Neural cell (in vitro differentiated cells): ENCODE results near the gene KLHL9. TPM values are rescaled to one million over a fixed set of nuclear protein-coding genes. Genes with fewer than 3 reads are reported as not detected.
"Not testable (repeated sequence)": the region's sequence is repeated elsewhere in the genome, so short reads cannot be mapped to it uniquely, and the experiment has no call there.

Experiments
- H2AFZ ChIP-seq: fragments of 200-600, 300-800 bp; sonication (generic), shearing (Covaris generic); 2 replicates; pipeline ENCODE4 v1.6.0; 2014; ENCODE audit warnings: low read depth, mild to moderate bottlenecking, antibody characterized with exemption, low read length, moderate library complexity
- H3F3A ChIP-seq: fragments of 200-600 bp; shearing (Covaris generic); 2 replicates; pipeline ENCODE4 v1.6.1; 2016; ENCODE audit warnings: mild to moderate bottlenecking, moderate library complexity, mixed read lengths, antibody characterized with exemption, low read length; ENCODE audit not compliant: insufficient read depth, poor library complexity, severe bottlenecking
- H3K27ac ChIP-seq: fragments of 200-600, 300-800 bp; sonication (generic), shearing (Covaris generic); 2 replicates; pipeline ENCODE4 v1.5.1; 2014; ENCODE audit warnings: mild to moderate bottlenecking, low read length, moderate library complexity
- H3K27me3 ChIP-seq: fragments of 300-800, 200-600 bp; sonication (generic), shearing (Covaris generic); 2 replicates; pipeline ENCODE4 v1.6.0; 2014; ENCODE audit warnings: mild to moderate bottlenecking, low read depth, low read length, moderate library complexity; ENCODE audit not compliant: insufficient read depth
- H3K36me3 ChIP-seq: fragments of 300-800, 200-600 bp; sonication (generic), shearing (Covaris generic); 2 replicates; pipeline ENCODE4 v1.5.1; 2014; ENCODE audit warnings: mild to moderate bottlenecking, antibody characterized with exemption, low read length, moderate library complexity; ENCODE audit not compliant: insufficient read depth
- H3K4me2 ChIP-seq: fragments of 300-800, 200-600 bp; sonication (generic), shearing (Covaris generic); 2 replicates; pipeline ENCODE4 v1.6.0; 2014; ENCODE audit warnings: mild to moderate bottlenecking, low read length
- H3K4me3 ChIP-seq: fragments of 300-800, 200-600 bp; sonication (generic), shearing (Covaris generic); 2 replicates; pipeline ENCODE4 v1.5.1; 2014; ENCODE audit warnings: mild to moderate bottlenecking, low read length, moderate library complexity
- H3K79me2 ChIP-seq: fragments of 200-600 bp; shearing (Covaris generic); replicated peaks from 2 replicates; pipeline ENCODE4 v1.6.0; 2014; ENCODE audit warnings: mild to moderate bottlenecking, low read length, moderate library complexity; ENCODE audit not compliant: insufficient read depth
- H3K9ac ChIP-seq: fragments of 300-800, 200-600 bp; sonication (generic), shearing (Covaris generic); 2 replicates; pipeline ENCODE4 v1.6.1; 2016; ENCODE audit warnings: mild to moderate bottlenecking, low read length, mixed read lengths
- H3K9me2 ChIP-seq: fragments of 200-600 bp; shearing (Covaris generic); 2 replicates; pipeline ENCODE4 v1.6.1; 2016; ENCODE audit warnings: mild to moderate bottlenecking, low read length, mixed read lengths; ENCODE audit not compliant: insufficient read depth
- H3K9me3 ChIP-seq: fragments of 200-600, 300-800 bp; sonication (generic), shearing (Covaris generic); 2 replicates; pipeline ENCODE4 v1.6.1; 2016; ENCODE audit warnings: mild to moderate bottlenecking, mixed run types, low read length, moderate library complexity, mixed read lengths
- H4K20me1 ChIP-seq: fragments of 200-600 bp; shearing (Covaris generic); 2 replicates; pipeline ENCODE4 v1.6.1; 2016; ENCODE audit warnings: mild to moderate bottlenecking, mixed run types; ENCODE audit not compliant: insufficient read depth
- CTCF ChIP-seq: fragments of 450-650 bp; IDR thresholded peaks from 2 replicates; pipeline ENCODE4 v1.5.1; 2014; ENCODE audit warnings: antibody characterized with exemption, mild to moderate bottlenecking, moderate library complexity; ENCODE audit not compliant: poor library complexity, severe bottlenecking
- EP300 ChIP-seq: fragments of 450-650 bp; conservative IDR thresholded peaks from 2 replicates; pipeline ENCODE4 v1.6.1; 2014; ENCODE audit warnings: antibody characterized with exemption, mild to moderate bottlenecking, moderate library complexity; ENCODE audit not compliant: poor library complexity, severe bottlenecking
- EZH2 ChIP-seq: fragments of 200-600, 300-800 bp; shearing (Covaris generic), sonication (generic); IDR thresholded peaks from 2 replicates; pipeline ENCODE4 v1.6.1; 2014; ENCODE audit warnings: antibody characterized with exemption, low read length, borderline replicate concordance, mild to moderate bottlenecking; ENCODE audit not compliant: insufficient read depth, poor library complexity, severe bottlenecking
- MXI1 ChIP-seq: fragments of 450-650 bp; conservative IDR thresholded peaks from 2 replicates; pipeline ENCODE4 v1.6.1; 2014; ENCODE audit warnings: antibody characterized with exemption, mild to moderate bottlenecking; ENCODE audit not compliant: poor library complexity, severe bottlenecking
- POLR2AphosphoS5 ChIP-seq: IDR thresholded peaks from 2 replicates; pipeline ENCODE4 v1.6.1; 2012
- RAD21 ChIP-seq: fragments of 450-650 bp; conservative IDR thresholded peaks from 2 replicates; pipeline ENCODE4 v1.6.1; 2014; ENCODE audit warnings: antibody characterized with exemption, mild to moderate bottlenecking, moderate library complexity
- REST ChIP-seq: IDR thresholded peaks from 2 replicates; pipeline ENCODE4 v1.6.1; 2012; ENCODE audit warnings: borderline replicate concordance
- SMC3 ChIP-seq: fragments of 450-650 bp; conservative IDR thresholded peaks from 2 replicates; pipeline ENCODE4 v1.6.1; 2014; ENCODE audit warnings: antibody characterized with exemption, mild to moderate bottlenecking, moderate library complexity; ENCODE audit not compliant: poor library complexity
- TAF1 ChIP-seq: IDR thresholded peaks from 2 replicates; pipeline ENCODE4 v1.6.1; 2012; ENCODE audit warnings: low read depth
- polyA plus RNA-seq: library from polyadenylated mRNA; depleted of rRNA; stranded (reverse); fragments of >200 nt; gene quantifications from 2 replicates; pipeline ENCODE4 v1.2.3, GENCODE V29; 2014

KLHL9 gene
- polyA plus RNA-seq, 1 donor from 2014 or later: 40.9 TPM

GRCh38 chr9:21367957-21368356 is 32.8 kb upstream of the KLHL9 start, which contains the start of gene IFNA13:
IFNA13 (minus strand) TSS chr9:21368057; CDS start chr9:21368010, 47 bp downstream.
- Histone ChIP-seq H3F3A (no peaks in the 10 kb centered on the region), H3K9ac (no peak within 1 kb of the TSS), H3K79me2 (no peaks in the 10 kb centered on the region), H4K20me1 (no peaks in the 10 kb centered on the region), H3K9me3 (no peaks in the 10 kb centered on the region), H3K27ac (no peak within 1 kb of the TSS), H3K4me2 (no peak within 1 kb of the TSS), H3K36me3 (no peaks in the 10 kb centered on the region), H3K27me3 (no peaks in the 10 kb centered on the region), H3K9me2 (no peaks in the 10 kb centered on the region), H2AFZ (no peak within 1 kb of the TSS), H3K4me3 (no peak within 1 kb of the TSS)
- TF ChIP-seq TAF1: no peak
- no peak for TF ChIP-seq MXI1
- no peak for TF ChIP-seq RAD21
- TF ChIP-seq EZH2: no peak
- no peak for TF ChIP-seq REST
- no peak for TF ChIP-seq POLR2AphosphoS5
- no peak for TF ChIP-seq EP300

GRCh38 chr9:21367169-21367568 is 32.0 kb upstream of the KLHL9 start:
- H3K27ac ChIP-seq, H3K9me3 ChIP-seq, H3K27me3 ChIP-seq, H3K4me2 ChIP-seq, H3F3A ChIP-seq, H2AFZ ChIP-seq, H3K36me3 ChIP-seq, H3K4me3 ChIP-seq, H3K9me2 ChIP-seq, H3K79me2 ChIP-seq, H3K9ac ChIP-seq, H4K20me1 ChIP-seq: not testable (repeated sequence)

- Histone ChIP-seq H3K27ac (no peak overlapping the region), H3F3A (no peaks in the 10 kb centered on the region), H3K4me2 (no peak overlapping the region), H3K9me3 (no peaks in the 10 kb centered on the region), H4K20me1 (no peaks in the 10 kb centered on the region), H3K9me2 (no peaks in the 10 kb centered on the region), H3K4me3 (no peak overlapping the region), H3K36me3 (no peaks in the 10 kb centered on the region), H3K9ac (no peak overlapping the region), H3K79me2 (no peaks in the 10 kb centered on the region), H3K27me3 (no peaks in the 10 kb centered on the region), H2AFZ (no peak overlapping the region)
- TF ChIP-seq TAF1 (no peak), REST (no peak), MXI1 (no peak), RAD21 (no peak), POLR2AphosphoS5 (no peak), EP300 (no peak), EZH2 (no peak), CTCF (no peak), SMC3 (no peak)
Measured at GRCh38 chr9:21362287-21362686, 27.1 kb upstream of the KLHL9 start.
